Spleen (tissue), 7 donors: ENCODE data around the gene ACAD11.

Source experiments
- CTCF ChIP-seq, 11 experiments: fragments of 200-600 bp in 7 of 11; fragments of 450-650 bp in 4 of 11; sonication (generic) in 4 of 11; IDR thresholded peaks in 8 of 11; conservative IDR thresholded peaks in 3 of 11; 1 replicate in 7 of 11; 2 replicates in 4 of 11; pipeline versions ENCODE4 v1.4.0 to v1.8.0; 2016 to 2021; ENCODE audit warnings: antibody characterized with exemption in 11 of 11, inconsistent platforms in 4 of 11, mild to moderate bottlenecking in 1 of 11
- POLR2A ChIP-seq, 3 donors: fragments of 450-650 bp; IDR thresholded peaks; one replicate each; pipeline ENCODE4 v1.5.1; 2017; ENCODE audit warnings: antibody characterized with exemption in 3 of 3, mild to moderate bottlenecking in 1 of 3
- POLR2AphosphoS5 ChIP-seq, 3 donors: sonication (generic); formaldehyde crosslinking; IDR thresholded peaks; one replicate each; pipeline ENCODE4 v1.5.1; 2017; ENCODE audit warnings: antibody characterized with exemption in 3 of 3
- donor health status: DM: no; HTN: no; CAD: no; lungs with moderate emphysema.
- donor health status: DM: no; HTN: no; CAD: no.
- donor health status: DM: no; HTN: no; CAD: no.

DNA sequence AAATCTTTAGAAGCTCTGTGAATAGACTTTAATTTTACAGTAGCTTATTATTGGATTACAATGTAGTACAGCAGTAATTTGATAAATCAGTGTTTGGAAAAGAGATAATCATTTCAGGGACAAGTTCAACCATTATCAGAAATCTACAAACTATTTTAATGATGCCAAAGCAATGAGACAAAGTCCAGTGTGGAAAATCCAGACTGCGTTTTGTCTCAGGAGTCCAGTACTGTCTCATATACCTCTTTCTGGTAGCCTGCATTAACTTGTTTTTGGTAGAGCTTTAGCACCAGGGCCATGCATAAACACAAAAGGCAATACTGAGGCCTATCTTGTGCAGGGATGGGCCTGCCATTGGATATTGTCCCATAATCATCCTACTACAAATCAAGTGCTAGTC, 42.8 kb downstream of the ACAD11 start:
- no peak for TF ChIP-seq CTCF (IDR thresholded peaks at IDR 0.05 in 8 of 11, conservative IDR thresholded peaks at IDR 0.05 in 3 of 11)
- TF ChIP-seq POLR2A (IDR thresholded peaks at IDR 0.05): no peak
- no peak for TF ChIP-seq POLR2AphosphoS5 (IDR thresholded peaks at IDR 0.05)
